Liver (tissue), 9 donors: ENCODE results near the gene LDLRAD4. TPM values are rescaled to one million over a fixed set of nuclear protein-coding genes. Genes with fewer than 3 reads are reported as not detected.
A peak's percentile ranks its signal among the peaks of the same experiment; 100 is the strongest.

Source experiments
- DNase-seq: peaks from one replicate; pipeline ENCODE4 v3.0.0-alpha.2; 2017; ENCODE audit warnings: low spot score
- H3K27ac ChIP-seq, 2 donors: one replicate each; pipeline ENCODE4 v1.7.0; 2013; ENCODE audit warnings: inconsistent platforms in 2 of 2, low read length in 2 of 2, control low read depth in 1 of 2, low read depth in 1 of 2, mild to moderate bottlenecking in 1 of 2
- H3K27me3 ChIP-seq, 4 donors: one replicate each; pipeline versions ENCODE4 v1.6.1 to v1.7.0; 2013; ENCODE audit warnings: low read length in 3 of 4, inconsistent platforms in 1 of 4, mild to moderate bottlenecking in 1 of 4, moderate library complexity in 1 of 4; ENCODE audit not compliant: control insufficient read depth in 4 of 4, insufficient read depth in 4 of 4
- H3K36me3 ChIP-seq, 4 donors: one replicate each; pipeline versions ENCODE4 v1.6.1 to v1.7.0; 2013; ENCODE audit warnings: low read length in 3 of 4, mild to moderate bottlenecking in 3 of 4, low read depth in 1 of 4, moderate library complexity in 1 of 4; ENCODE audit not compliant: control insufficient read depth in 4 of 4, insufficient read depth in 3 of 4
- H3K4me1 ChIP-seq, 4 donors: one replicate each; pipeline versions ENCODE4 v1.6.1 to v1.7.0; 2013; ENCODE audit warnings: low read length in 3 of 4, mild to moderate bottlenecking in 3 of 4, moderate library complexity in 1 of 4; ENCODE audit not compliant: control insufficient read depth in 4 of 4, insufficient read depth in 4 of 4
- H3K4me3 ChIP-seq, 3 donors: one replicate each; pipeline versions ENCODE4 v1.6.1 to v1.7.0; 2013; ENCODE audit warnings: low read length in 3 of 3, control low read depth in 1 of 3, low read depth in 1 of 3, mild to moderate bottlenecking in 1 of 3
- H3K9ac ChIP-seq, 2 donors: one replicate each; pipeline ENCODE4 v1.7.0; 2013; ENCODE audit warnings: low read length in 2 of 2, mild to moderate bottlenecking in 2 of 2, moderate library complexity in 2 of 2, control low read depth in 1 of 2, low read depth in 1 of 2
- H3K9me3 ChIP-seq, 4 donors: one replicate each; pipeline versions ENCODE4 v1.6.1 to v1.7.0; 2013; ENCODE audit warnings: low read length in 3 of 4; ENCODE audit not compliant: control insufficient read depth in 4 of 4
- EGR1 ChIP-seq, 2 donors: IDR thresholded peaks; 2 replicates each; pipeline ENCODE4 v1.6.1; 2016 to 2018; ENCODE audit warnings: antibody characterized with exemption in 2 of 2, low read depth in 2 of 2
- FOXA1 ChIP-seq: IDR thresholded peaks from 2 replicates; pipeline ENCODE4 v1.6.1; 2016; ENCODE audit warnings: antibody characterized with exemption
- FOXA2 ChIP-seq: IDR thresholded peaks from 2 replicates; pipeline ENCODE4 v1.6.1; 2016; ENCODE audit warnings: antibody characterized with exemption
- GABPA ChIP-seq, 2 donors: IDR thresholded peaks in 1 of 2; conservative IDR thresholded peaks in 1 of 2; 2 replicates each; pipeline ENCODE4 v1.6.1; 2016; ENCODE audit warnings: antibody characterized with exemption in 2 of 2, mild to moderate bottlenecking in 1 of 2, moderate library complexity in 1 of 2
- HNF4A ChIP-seq, 2 donors: conservative IDR thresholded peaks; 2 replicates each; pipeline ENCODE4 v1.6.1; 2016; ENCODE audit warnings: antibody characterized with exemption in 2 of 2, mild to moderate bottlenecking in 2 of 2
- HNF4G ChIP-seq: IDR thresholded peaks from 2 replicates; pipeline ENCODE4 v1.6.1; 2016; ENCODE audit warnings: antibody characterized with exemption
- JUND ChIP-seq, 2 donors: IDR thresholded peaks; 2 replicates each; pipeline ENCODE4 v1.6.1; 2016; ENCODE audit warnings: antibody characterized with exemption in 2 of 2
- NR2F2 ChIP-seq: IDR thresholded peaks from 2 replicates; pipeline ENCODE4 v1.6.1; 2016; ENCODE audit warnings: antibody characterized with exemption
- RAD21 ChIP-seq, 2 donors: IDR thresholded peaks; 2 replicates each; pipeline ENCODE4 v1.6.1; 2016; ENCODE audit warnings: antibody characterized with exemption in 2 of 2, mild to moderate bottlenecking in 2 of 2
- RXRA ChIP-seq, 2 donors: IDR thresholded peaks; 2 replicates each; pipeline ENCODE4 v1.6.1; 2017 to 2018; ENCODE audit warnings: antibody characterized with exemption in 2 of 2, mild to moderate bottlenecking in 1 of 2
- SP1 ChIP-seq: IDR thresholded peaks from 2 replicates; pipeline ENCODE4 v1.6.1; 2018; ENCODE audit warnings: antibody characterized with exemption, mild to moderate bottlenecking
- TAF1 ChIP-seq: conservative IDR thresholded peaks from 2 replicates; pipeline ENCODE4 v1.6.1; 2016; ENCODE audit warnings: antibody characterized with exemption, mild to moderate bottlenecking
- YY1 ChIP-seq: IDR thresholded peaks from 2 replicates; pipeline ENCODE4 v1.6.1; 2016; ENCODE audit warnings: antibody characterized with exemption, mild to moderate bottlenecking
- WGBS: extraction: QIAGEN DNeasy Blood & Tissue Kit; methylation state at CpG from one replicate; pipeline ENCODE4 v1.1.7; 2013; 5-methylcytosine and 5-hydroxymethylcytosine counted together
- polyA plus RNA-seq, 2 donors: library from polyadenylated mRNA; stranded (reverse) in 1 of 2; unstranded in 1 of 2; fragments of 200-250 nt in 1 of 2; fragments of >200 nt in 1 of 2; fragmentation: Nextera tagmentation in 1 of 2; extraction: Ambion mirVana in 1 of 2; gene quantifications; one replicate each; pipeline versions ENCODE4 v1.2.1 to v1.2.3, GENCODE V29; 2013 to 2015
- total RNA-seq, 2 donors: library from RNA; depleted of rRNA; stranded (reverse); fragments of >200 nt; gene quantifications; one replicate each; pipeline ENCODE4 v1.2.3, GENCODE V29; 2014
- TF ChIP-seq, protein P1 (sequence below): IDR thresholded peaks from 2 replicates; pipeline ENCODE4 v1.6.1; 2016; ENCODE audit warnings: antibody characterized with exemption
- TF ChIP-seq, protein P2 (sequence below): fragments of 150-350 bp; IDR thresholded peaks from 2 replicates; pipeline ENCODE4 v1.5.1; 2017; ENCODE audit warnings: improper control_type of control experiment, low read depth, low read length; ENCODE audit not compliant: missing input control
- TF ChIP-seq, protein P3 (sequence below): IDR thresholded peaks from 2 replicates; pipeline ENCODE4 v1.6.1; 2016; ENCODE audit warnings: antibody characterized with exemption, mild to moderate bottlenecking
- TF ChIP-seq, protein P4 (sequence below): IDR thresholded peaks from 2 replicates; pipeline ENCODE4 v1.6.1; 2016; ENCODE audit warnings: antibody characterized with exemption
- TF ChIP-seq, protein P5 (sequence below): IDR thresholded peaks from 2 replicates; pipeline ENCODE4 v1.6.1; 2016; ENCODE audit warnings: antibody characterized with exemption
- donor health status: healthy.
- donor health status: healthy.
- donor health status: healthy.
- donor health status: healthy.
- donor health status: healthy.

The LDLRAD4 gene
- total and polyA plus RNA-seq, 4 donors: 4.8 to 41.7 (median 12.7) TPM

DNA sequence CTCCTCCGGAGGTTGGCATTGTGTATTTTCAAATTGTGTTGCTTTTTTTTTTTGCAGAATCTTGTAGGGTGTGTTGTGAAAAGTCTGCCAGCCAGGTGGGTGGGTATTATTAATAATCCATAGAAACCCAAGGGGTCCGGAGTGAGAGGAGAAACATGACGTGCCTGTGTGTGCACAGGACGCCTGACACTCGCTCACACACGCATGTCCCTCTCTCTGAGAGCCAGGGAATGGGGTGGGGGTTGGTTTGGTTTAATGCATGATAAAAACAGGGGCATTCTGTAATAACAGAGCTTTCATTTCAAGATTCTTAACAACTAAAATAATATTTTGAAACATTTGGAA lies 283.0 kb downstream of the LDLRAD4 start:
- Histone ChIP-seq H3K27me3 (no peaks in the 10 kb centered on the region), H3K27ac (peak overlapping the region; percentile 87 to 89), H3K36me3 (peaks cover 2 to 24% (median 14%) of the 10 kb centered on the region in 4 donors), H3K4me1 (peaks cover 2 to 27% (median 15%) of the 10 kb centered on the region in 4 donors), H3K9ac (peak overlapping the region; percentile 37 to 58), H3K9me3 (no peaks in the 10 kb centered on the region), H3K4me3 (peak overlapping the region in 1 of 3 donors; percentile 5)
- no peak for DNase-seq
- 36% methylated on average over 6 of the region's 6 CpGs for WGBS
- TF ChIP-seq NR2F2 (no peak), RXRA (IDR thresholded peaks at IDR 0.05) (no peak), HNF4A (conservative IDR thresholded peaks at IDR 0.05) (no peak)

DNA sequence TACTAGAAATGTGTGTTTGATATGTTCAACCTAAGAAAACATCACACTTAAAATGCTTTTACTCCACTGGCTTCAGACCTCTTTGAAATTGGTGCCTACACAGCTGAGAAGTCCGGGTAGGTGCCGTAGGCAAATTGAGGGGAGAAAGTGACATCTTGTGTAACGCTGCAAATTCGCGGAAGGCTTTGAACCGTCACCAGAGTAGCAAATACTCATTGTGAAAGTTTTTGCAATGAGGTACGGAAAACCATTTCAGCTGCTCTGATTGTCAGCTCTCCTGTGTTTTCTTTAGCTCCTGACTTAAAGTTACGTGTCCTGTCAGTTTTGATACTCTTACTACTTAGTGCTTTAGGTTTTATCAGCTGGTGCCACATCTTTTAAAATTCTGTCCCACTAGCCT lies 283.3 kb downstream of the LDLRAD4 start:
- Histone ChIP-seq H3K4me3 (no peak overlapping the region), H3K36me3 (peaks cover 2 to 24% (median 14%) of the 10 kb centered on the region in 4 donors), H3K27me3 (no peaks in the 10 kb centered on the region), H3K9me3 (no peaks in the 10 kb centered on the region), H3K9ac (no peak overlapping the region), H3K27ac (peak overlapping the region; percentile 87 to 89), H3K4me1 (peaks cover 2 to 27% (median 15%) of the 10 kb centered on the region in 4 donors)
- WGBS: 31% methylated on average over 8 of the region's 8 CpGs
- no peak for DNase-seq
- TF ChIP-seq RAD21 (IDR thresholded peaks at IDR 0.05) (peak; percentile 49), RXRA (IDR thresholded peaks at IDR 0.05) (peak in 1 of 2 donors; percentile 67), JUND (IDR thresholded peaks at IDR 0.05) (peak in 1 of 2 donors; percentile 42), HNF4G (no peak), FOXA2 (no peak), TAF1 (no peak), FOXA1 (no peak), EGR1 (IDR thresholded peaks at IDR 0.05; ENCODE audit: low read depth in 2 of 2) (no peak), YY1 (peak; percentile 59), HNF4A (conservative IDR thresholded peaks at IDR 0.05) (peak; percentile 58 to 67), NR2F2 (no peak), GABPA (IDR thresholded peaks at IDR 0.05 in 1 of 2, conservative IDR thresholded peaks at IDR 0.05 in 1 of 2) (no peak), SP1 (peak; percentile 39)
- TF ChIP-seq, protein P1, sequence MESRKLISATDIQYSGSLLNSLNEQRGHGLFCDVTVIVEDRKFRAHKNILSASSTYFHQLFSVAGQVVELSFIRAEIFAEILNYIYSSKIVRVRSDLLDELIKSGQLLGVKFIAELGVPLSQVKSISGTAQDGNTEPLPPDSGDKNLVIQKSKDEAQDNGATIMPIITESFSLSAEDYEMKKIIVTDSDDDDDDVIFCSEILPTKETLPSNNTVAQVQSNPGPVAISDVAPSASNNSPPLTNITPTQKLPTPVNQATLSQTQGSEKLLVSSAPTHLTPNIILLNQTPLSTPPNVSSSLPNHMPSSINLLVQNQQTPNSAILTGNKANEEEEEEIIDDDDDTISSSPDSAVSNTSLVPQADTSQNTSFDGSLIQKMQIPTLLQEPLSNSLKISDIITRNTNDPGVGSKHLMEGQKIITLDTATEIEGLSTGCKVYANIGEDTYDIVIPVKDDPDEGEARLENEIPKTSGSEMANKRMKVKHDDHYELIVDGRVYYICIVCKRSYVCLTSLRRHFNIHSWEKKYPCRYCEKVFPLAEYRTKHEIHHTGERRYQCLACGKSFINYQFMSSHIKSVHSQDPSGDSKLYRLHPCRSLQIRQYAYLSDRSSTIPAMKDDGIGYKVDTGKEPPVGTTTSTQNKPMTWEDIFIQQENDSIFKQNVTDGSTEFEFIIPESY: no peak
- TF ChIP-seq, protein P2, sequence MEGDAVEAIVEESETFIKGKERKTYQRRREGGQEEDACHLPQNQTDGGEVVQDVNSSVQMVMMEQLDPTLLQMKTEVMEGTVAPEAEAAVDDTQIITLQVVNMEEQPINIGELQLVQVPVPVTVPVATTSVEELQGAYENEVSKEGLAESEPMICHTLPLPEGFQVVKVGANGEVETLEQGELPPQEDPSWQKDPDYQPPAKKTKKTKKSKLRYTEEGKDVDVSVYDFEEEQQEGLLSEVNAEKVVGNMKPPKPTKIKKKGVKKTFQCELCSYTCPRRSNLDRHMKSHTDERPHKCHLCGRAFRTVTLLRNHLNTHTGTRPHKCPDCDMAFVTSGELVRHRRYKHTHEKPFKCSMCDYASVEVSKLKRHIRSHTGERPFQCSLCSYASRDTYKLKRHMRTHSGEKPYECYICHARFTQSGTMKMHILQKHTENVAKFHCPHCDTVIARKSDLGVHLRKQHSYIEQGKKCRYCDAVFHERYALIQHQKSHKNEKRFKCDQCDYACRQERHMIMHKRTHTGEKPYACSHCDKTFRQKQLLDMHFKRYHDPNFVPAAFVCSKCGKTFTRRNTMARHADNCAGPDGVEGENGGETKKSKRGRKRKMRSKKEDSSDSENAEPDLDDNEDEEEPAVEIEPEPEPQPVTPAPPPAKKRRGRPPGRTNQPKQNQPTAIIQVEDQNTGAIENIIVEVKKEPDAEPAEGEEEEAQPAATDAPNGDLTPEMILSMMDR: no peak
- TF ChIP-seq, protein P3, sequence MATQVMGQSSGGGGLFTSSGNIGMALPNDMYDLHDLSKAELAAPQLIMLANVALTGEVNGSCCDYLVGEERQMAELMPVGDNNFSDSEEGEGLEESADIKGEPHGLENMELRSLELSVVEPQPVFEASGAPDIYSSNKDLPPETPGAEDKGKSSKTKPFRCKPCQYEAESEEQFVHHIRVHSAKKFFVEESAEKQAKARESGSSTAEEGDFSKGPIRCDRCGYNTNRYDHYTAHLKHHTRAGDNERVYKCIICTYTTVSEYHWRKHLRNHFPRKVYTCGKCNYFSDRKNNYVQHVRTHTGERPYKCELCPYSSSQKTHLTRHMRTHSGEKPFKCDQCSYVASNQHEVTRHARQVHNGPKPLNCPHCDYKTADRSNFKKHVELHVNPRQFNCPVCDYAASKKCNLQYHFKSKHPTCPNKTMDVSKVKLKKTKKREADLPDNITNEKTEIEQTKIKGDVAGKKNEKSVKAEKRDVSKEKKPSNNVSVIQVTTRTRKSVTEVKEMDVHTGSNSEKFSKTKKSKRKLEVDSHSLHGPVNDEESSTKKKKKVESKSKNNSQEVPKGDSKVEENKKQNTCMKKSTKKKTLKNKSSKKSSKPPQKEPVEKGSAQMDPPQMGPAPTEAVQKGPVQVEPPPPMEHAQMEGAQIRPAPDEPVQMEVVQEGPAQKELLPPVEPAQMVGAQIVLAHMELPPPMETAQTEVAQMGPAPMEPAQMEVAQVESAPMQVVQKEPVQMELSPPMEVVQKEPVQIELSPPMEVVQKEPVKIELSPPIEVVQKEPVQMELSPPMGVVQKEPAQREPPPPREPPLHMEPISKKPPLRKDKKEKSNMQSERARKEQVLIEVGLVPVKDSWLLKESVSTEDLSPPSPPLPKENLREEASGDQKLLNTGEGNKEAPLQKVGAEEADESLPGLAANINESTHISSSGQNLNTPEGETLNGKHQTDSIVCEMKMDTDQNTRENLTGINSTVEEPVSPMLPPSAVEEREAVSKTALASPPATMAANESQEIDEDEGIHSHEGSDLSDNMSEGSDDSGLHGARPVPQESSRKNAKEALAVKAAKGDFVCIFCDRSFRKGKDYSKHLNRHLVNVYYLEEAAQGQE: no peak
- TF ChIP-seq, protein P4, sequence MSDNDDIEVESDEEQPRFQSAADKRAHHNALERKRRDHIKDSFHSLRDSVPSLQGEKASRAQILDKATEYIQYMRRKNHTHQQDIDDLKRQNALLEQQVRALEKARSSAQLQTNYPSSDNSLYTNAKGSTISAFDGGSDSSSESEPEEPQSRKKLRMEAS: no peak
- TF ChIP-seq, protein P5, sequence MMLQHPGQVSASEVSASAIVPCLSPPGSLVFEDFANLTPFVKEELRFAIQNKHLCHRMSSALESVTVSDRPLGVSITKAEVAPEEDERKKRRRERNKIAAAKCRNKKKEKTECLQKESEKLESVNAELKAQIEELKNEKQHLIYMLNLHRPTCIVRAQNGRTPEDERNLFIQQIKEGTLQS: no peak
